ENCODE measurements around the gene RNF208. TPM values are rescaled to one million over a fixed set of nuclear protein-coding genes. Genes with fewer than 3 reads are reported as not detected.
A peak's percentile ranks its signal among the peaks of the same experiment; 100 is the strongest.
"Not testable (repeated sequence)": the region's sequence is repeated elsewhere in the genome, so short reads cannot be mapped to it uniquely, and the experiment has no call there.

RNF208 gene
- total RNA-seq, 1 donor: not detected

DNA sequence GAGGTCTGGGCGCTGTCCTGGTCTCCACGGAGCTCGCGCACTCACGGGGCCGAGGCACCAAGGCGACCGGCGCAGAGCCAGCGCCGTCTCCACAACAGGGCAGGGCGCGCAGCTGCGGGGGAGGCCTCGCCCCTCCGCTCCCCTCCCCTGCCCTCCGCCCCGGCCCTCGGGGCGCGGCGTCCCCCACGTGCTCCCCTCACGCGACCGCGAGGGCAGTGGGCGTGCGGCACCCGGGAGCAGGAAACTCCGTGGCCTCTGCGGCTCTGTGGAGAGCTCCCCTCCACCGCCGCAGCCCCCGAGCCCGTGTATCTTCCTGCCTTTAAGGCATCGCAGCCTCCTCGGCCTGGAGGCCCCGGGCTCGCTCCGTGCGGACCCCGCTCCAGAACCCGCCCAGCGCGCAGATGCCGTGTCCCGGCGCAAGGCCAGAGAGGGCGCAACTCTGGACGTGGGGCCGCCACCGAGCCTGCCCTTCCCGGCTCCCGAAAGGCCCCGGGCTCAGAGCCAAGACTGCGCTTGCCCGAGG, 18.3 kb upstream of the RNF208 start:
- peaks cover 42% of the 10 kb centered on the region for H4K20me1 ChIP-seq (ENCODE audit: insufficient read depth, low read length)
- peaks cover 43% of the 10 kb centered on the region for H3K79me2 ChIP-seq (ENCODE audit: insufficient read depth, low read length)
- peak overlapping the region; percentile 82 for H3K27ac ChIP-seq (ENCODE audit: low read depth, low read length)
- H3K4me1 ChIP-seq (ENCODE audit: insufficient read depth, low read length): peaks cover 11% of the 10 kb centered on the region
- DNase-seq (ENCODE audit: insufficient read length, low spot score, missing footprints): peak; percentile 98
- H3K27me3 ChIP-seq (ENCODE audit: insufficient read depth, low read length): no peaks in the 10 kb centered on the region
- peaks cover 20% of the 10 kb centered on the region for H3K36me3 ChIP-seq (ENCODE audit: insufficient read depth, low read length)
- peak overlapping the region; percentile 72 for H2AFZ ChIP-seq (ENCODE audit: low read length)
- peak overlapping the region; percentile 82 for H3K4me3 ChIP-seq (ENCODE audit: insufficient read depth, low read length)
- peak overlapping the region; percentile 92 for H3K4me2 ChIP-seq (ENCODE audit: insufficient read depth, low read length)
- no peaks in the 10 kb centered on the region for H3K9me3 ChIP-seq (ENCODE audit: low read depth, low read length)
- TF ChIP-seq CTCF (IDR thresholded peaks at IDR 0.05; ENCODE audit: extremely low read depth, low read depth, low read length): no peak

DNA sequence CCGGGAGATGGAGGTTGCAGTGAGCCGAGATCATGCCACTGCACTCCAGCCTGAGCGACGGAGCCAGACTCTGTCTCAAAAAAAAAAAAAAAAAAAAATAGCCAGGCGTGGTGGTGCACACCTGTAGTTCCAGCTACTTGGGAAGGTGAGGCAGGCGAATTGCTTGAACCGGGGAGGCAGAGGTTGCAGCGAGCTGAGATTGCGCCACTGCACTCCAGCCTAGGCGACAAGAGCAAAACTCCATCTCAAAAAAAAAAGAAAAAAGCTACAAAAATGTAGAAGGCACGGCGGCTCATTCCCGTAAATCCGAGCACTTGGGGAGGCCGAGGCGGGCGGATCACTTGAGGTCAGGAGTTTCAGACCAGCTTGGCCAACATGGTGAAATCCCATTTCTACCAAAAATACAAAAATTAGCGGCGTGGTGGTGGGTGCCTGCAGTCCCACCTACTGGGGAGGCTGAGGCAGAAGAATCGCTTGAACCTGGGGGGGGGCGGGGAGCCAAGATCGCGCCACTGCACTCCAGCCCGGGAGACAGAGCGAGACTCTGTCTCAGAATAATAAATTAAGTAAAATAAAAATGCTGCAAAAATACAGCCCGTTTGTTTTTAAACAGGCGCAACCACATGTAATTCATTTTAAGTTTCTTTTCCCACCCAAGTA, 17.6 kb upstream of the RNF208 start:
- H2AFZ ChIP-seq (ENCODE audit: low read length): peak overlapping the region; percentile 72

DNA sequence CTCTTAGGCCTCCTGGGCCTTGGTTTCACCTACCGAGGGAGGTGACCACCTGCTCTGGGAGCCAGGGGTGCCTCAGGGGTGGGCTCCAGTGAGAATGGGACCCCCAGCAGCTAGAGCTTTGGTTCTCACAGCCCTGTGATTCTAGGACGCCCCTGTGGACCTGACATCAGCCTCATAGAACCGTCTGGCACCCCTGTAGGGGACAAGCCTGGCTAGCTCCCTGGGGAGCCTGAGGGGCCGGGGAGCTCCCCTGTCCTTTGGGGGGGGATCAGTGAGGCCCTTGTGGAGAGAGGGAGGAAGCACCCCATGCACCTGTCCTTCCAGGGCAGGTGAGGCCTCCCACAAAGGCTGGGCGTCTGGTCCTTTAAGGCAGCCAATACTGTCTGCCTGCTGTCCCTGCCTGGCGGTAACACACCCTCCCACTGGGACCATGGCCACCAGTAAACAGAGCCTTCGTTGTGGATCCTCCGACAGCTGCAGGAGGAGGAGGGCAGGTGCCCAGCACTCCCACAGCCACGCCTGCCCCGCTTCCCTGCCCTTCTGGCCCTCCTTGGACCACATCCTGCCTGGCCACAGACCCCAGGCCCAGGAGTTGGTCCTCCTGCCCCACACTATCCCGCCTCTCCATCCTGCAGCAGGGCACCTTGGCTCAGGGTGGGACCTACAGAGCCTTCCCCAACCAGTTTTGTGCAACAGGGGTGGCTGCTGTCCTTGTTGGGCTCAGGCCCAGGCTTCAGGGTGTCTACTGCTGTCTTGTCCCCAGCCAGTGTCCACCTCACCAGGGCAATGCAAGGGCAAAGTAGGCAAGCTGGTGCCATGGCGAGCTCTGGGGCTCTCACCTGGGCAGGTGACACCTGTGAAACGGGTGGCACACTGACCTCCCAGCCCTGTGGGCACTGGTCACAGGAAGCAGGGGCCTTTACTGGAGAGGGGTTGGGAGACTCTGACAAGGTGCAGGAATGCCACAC, 16.0 kb upstream of the RNF208 start:
- Histone ChIP-seq H3K4me2 (ENCODE audit: insufficient read depth, low read length) (no peak overlapping the region), H3K79me2 (ENCODE audit: insufficient read depth, low read length) (peaks cover 36% of the 10 kb centered on the region), H3K27ac (ENCODE audit: low read depth, low read length) (no peak overlapping the region), H2AFZ (ENCODE audit: low read length) (no peak overlapping the region), H3K27me3 (ENCODE audit: insufficient read depth, low read length) (no peaks in the 10 kb centered on the region), H4K20me1 (ENCODE audit: insufficient read depth, low read length) (peaks cover 25% of the 10 kb centered on the region), H3K4me3 (ENCODE audit: insufficient read depth, low read length) (no peak overlapping the region), H3K36me3 (ENCODE audit: insufficient read depth, low read length) (peaks cover 14% of the 10 kb centered on the region), H3K9me3 (ENCODE audit: low read depth, low read length) (no peaks in the 10 kb centered on the region), H3K4me1 (ENCODE audit: insufficient read depth, low read length) (peaks cover 11% of the 10 kb centered on the region)
- DNase-seq (ENCODE audit: insufficient read length, low spot score, missing footprints): no peak
- TF ChIP-seq CTCF (IDR thresholded peaks at IDR 0.05; ENCODE audit: extremely low read depth, low read depth, low read length): no peak

More for the DNA sequence above, 17.6 kb upstream of the RNF208 start:
- Histone ChIP-seq H3K36me3 (ENCODE audit: insufficient read depth, low read length) (peaks cover 20% of the 10 kb centered on the region), H3K4me1 (ENCODE audit: insufficient read depth, low read length) (peaks cover 11% of the 10 kb centered on the region), H3K4me3 (ENCODE audit: insufficient read depth, low read length) (peak overlapping the region; percentile 82), H3K79me2 (ENCODE audit: insufficient read depth, low read length) (peaks cover 43% of the 10 kb centered on the region), H4K20me1 (ENCODE audit: insufficient read depth, low read length) (peaks cover 41% of the 10 kb centered on the region), H3K4me2 (ENCODE audit: insufficient read depth, low read length) (peak overlapping the region; percentile 92), H3K27ac (ENCODE audit: low read depth, low read length) (peak overlapping the region; percentile 82)
- DNase-seq (ENCODE audit: insufficient read length, low spot score, missing footprints); H3K27me3 ChIP-seq (ENCODE audit: insufficient read depth, low read length); H3K9me3 ChIP-seq (ENCODE audit: low read depth, low read length): not testable (repeated sequence)

GRCh38 chr9:137236936-137237421, 14.9 kb upstream of the RNF208 start:
- no peak for DNase-seq (ENCODE audit: insufficient read length, low spot score, missing footprints)
- H3K4me1 ChIP-seq (ENCODE audit: insufficient read depth, low read length): peaks cover 3% of the 10 kb centered on the region
- H3K27ac ChIP-seq (ENCODE audit: low read depth, low read length): no peak overlapping the region
- H3K27me3 ChIP-seq (ENCODE audit: insufficient read depth, low read length): no peaks in the 10 kb centered on the region
- H3K79me2 ChIP-seq (ENCODE audit: insufficient read depth, low read length): peaks cover 25% of the 10 kb centered on the region
- H2AFZ ChIP-seq (ENCODE audit: low read length): no peak overlapping the region
- no peaks in the 10 kb centered on the region for H3K9me3 ChIP-seq (ENCODE audit: low read depth, low read length)
- TF ChIP-seq CTCF (IDR thresholded peaks at IDR 0.05; ENCODE audit: extremely low read depth, low read depth, low read length): no peak
- no peak overlapping the region for H3K4me2 ChIP-seq (ENCODE audit: insufficient read depth, low read length)
- H3K4me3 ChIP-seq (ENCODE audit: insufficient read depth, low read length): no peak overlapping the region
- peaks cover 3% of the 10 kb centered on the region for H3K36me3 ChIP-seq (ENCODE audit: insufficient read depth, low read length)
- peaks cover 15% of the 10 kb centered on the region for H4K20me1 ChIP-seq (ENCODE audit: insufficient read depth, low read length)
